Lower lobe of right lung (tissue), 2 donors: ENCODE data around the gene EIF4G1. TPM values are rescaled to one million over a fixed set of nuclear protein-coding genes. Genes with fewer than 3 reads are reported as not detected.
A peak's percentile ranks its signal among the peaks of the same experiment; 100 is the strongest.

Experiments used
- ATAC-seq, 2 donors: fragments of 200-7000 bp; cut with Tn5 transposase; one replicate each; pipeline ENCODE4 v1.9.1; 2020 to 2022; ENCODE audit warnings: mild to moderate bottlenecking in 2 of 2, moderate library complexity in 2 of 2
- DNase-seq: peaks from one replicate; pipeline ENCODE4 v3.0.0-alpha.2; 2020
- H3K27ac ChIP-seq: fragments of 200-600 bp; one replicate; pipeline ENCODE4 v1.8.0; 2022
- H3K27me3 ChIP-seq: fragments of 200-600 bp; one replicate; pipeline ENCODE4 v1.8.0; 2022; ENCODE audit warnings: low read depth
- H3K36me3 ChIP-seq: fragments of 200-600 bp; one replicate; pipeline ENCODE4 v1.8.0; 2022; ENCODE audit warnings: mild to moderate bottlenecking
- H3K4me1 ChIP-seq: fragments of 200-600 bp; one replicate; pipeline ENCODE4 v1.8.0; 2022
- H3K4me3 ChIP-seq: fragments of 200-600 bp; one replicate; pipeline ENCODE4 v1.8.0; 2022; ENCODE audit warnings: mild to moderate bottlenecking
- H3K9me3 ChIP-seq: fragments of 200-600 bp; one replicate; pipeline ENCODE4 v1.8.0; 2022
- intact Hi-C: fragments of 100-400 bp; cut with DNase I; formaldehyde crosslinking; loops from one replicate; pipeline ENCODE4 v1.11.0; 2022
- total RNA-seq: library from RNA; stranded (reverse); fragmentation: NEBNext Ultra II Directional; extraction: Animal tissue kit (Norgen Biotek cat#: 25700); gene quantifications from one replicate; pipeline ENCODE4 v1.2.1, GENCODE V29; 2021
- TF ChIP-seq, protein P1 (sequence below): fragments of 200-600 bp; IDR thresholded peaks from one replicate; pipeline ENCODE4 v1.8.0; 2022; ENCODE audit warnings: antibody characterized with exemption, mild to moderate bottlenecking
- donor health status: DM: no; HTN: yes; CAD: no; lungs with severe emphysema.

The EIF4G1 gene
- total RNA-seq, 1 donor from 2014 or later: 271 TPM

DNA sequence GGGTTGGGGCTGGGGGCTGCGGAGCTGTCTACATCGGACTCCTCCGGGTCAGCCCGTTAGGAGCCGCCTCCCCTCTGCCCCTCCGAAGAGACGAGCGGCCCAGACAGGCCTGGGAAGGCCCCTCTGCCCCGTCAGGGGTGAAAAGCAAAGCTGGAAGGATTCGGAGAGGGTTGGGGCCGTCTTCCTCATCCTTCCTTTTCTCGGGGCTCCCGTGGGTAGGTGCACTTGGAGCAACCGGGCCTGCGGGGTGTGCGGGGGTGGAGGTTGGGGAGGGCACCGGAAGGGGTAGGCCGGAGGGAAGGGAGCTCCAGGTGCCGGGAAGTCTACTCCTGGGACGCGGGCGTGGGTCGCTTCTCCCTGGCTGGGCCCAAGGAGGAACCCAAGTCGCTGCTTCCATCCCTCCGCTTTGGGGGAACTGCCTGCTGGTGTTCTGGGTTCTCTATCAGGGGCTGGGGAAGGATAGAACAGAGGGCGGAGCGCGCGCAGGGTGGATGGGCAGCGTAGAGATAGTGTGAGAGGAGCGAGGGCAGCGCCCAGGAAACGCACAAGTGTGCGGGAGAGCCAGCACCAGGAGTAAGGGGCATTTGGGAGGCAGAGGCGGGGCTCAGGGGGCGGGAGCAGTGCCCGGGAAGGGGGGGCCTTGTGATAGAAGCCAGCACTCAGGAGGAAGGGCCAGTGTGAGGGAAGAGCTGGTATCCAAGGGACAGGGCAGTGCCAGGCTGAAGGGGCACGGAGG, 47.7 kb downstream of the EIF4G1 start:
- ATAC-seq (peak; percentile 52 to 64), DNase-seq (peak; percentile 81)
- intact Hi-C loops: no loop called here
- Histone ChIP-seq H3K4me3 (peak overlapping the region; percentile 98), H3K27me3 (no peaks in the 10 kb centered on the region), H3K9me3 (no peaks in the 10 kb centered on the region), H3K27ac (peak overlapping the region; percentile 97), H3K36me3 (peaks cover 27% of the 10 kb centered on the region), H3K4me1 (peaks cover 23% of the 10 kb centered on the region)
- TF ChIP-seq, protein P1, sequence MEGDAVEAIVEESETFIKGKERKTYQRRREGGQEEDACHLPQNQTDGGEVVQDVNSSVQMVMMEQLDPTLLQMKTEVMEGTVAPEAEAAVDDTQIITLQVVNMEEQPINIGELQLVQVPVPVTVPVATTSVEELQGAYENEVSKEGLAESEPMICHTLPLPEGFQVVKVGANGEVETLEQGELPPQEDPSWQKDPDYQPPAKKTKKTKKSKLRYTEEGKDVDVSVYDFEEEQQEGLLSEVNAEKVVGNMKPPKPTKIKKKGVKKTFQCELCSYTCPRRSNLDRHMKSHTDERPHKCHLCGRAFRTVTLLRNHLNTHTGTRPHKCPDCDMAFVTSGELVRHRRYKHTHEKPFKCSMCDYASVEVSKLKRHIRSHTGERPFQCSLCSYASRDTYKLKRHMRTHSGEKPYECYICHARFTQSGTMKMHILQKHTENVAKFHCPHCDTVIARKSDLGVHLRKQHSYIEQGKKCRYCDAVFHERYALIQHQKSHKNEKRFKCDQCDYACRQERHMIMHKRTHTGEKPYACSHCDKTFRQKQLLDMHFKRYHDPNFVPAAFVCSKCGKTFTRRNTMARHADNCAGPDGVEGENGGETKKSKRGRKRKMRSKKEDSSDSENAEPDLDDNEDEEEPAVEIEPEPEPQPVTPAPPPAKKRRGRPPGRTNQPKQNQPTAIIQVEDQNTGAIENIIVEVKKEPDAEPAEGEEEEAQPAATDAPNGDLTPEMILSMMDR: no peak

DNA sequence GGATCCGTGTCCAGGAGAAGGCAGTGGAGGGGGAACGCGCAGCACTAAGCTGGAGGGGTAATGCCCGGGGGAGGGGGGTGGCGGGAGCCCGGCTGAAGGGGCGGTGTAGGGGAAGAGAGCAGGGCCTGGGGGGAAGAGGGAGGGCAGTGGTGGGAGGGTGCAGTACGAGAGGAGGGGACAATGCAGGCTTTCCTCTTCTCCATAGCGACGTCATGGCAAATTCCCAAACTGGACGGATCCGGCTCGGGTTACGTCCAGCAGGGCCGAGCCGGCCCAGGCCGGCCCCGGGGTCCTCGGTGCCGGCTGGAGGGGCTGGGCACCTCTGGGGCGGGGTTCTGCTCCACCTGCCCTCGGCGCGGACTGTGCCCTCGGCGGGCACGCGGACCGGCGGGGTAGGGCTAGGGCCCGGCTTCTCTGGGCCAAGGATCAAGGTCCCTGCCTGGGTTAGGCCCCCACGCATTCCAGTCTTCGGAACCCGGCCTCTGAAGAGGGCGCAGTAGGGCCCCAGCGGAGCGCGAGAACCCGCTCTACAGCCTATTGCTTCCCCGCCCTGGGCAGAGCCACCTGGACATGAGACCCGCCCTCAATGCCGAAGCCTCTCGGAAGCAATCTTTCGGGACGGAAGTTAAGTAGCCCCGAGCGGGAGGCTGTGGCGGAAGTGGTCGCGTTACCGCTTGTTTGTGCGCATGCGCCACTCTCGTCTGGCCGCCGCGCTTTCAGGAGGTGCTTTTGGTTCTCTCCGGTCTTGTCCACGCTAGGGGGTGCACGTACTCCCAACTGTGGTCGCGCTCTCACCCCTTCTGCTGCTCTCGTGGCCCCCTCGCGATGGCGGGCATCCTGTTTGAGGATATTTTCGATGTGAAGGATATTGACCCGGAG, 48.5 kb downstream of the EIF4G1 start:
- peak overlapping the region; percentile 97 for H3K27ac ChIP-seq
- peak overlapping the region; percentile 98 for H3K4me3 ChIP-seq
- TF ChIP-seq, protein P1: peak; percentile 60
- intact Hi-C loops: no loop called here
- DNase-seq (peak; percentile 97), ATAC-seq (peak; percentile 90 to 92)
- peaks cover 23% of the 10 kb centered on the region for H3K4me1 ChIP-seq
- H3K9me3 ChIP-seq: no peaks in the 10 kb centered on the region
- H3K36me3 ChIP-seq: peaks cover 33% of the 10 kb centered on the region
- H3K27me3 ChIP-seq: no peaks in the 10 kb centered on the region

DNA sequence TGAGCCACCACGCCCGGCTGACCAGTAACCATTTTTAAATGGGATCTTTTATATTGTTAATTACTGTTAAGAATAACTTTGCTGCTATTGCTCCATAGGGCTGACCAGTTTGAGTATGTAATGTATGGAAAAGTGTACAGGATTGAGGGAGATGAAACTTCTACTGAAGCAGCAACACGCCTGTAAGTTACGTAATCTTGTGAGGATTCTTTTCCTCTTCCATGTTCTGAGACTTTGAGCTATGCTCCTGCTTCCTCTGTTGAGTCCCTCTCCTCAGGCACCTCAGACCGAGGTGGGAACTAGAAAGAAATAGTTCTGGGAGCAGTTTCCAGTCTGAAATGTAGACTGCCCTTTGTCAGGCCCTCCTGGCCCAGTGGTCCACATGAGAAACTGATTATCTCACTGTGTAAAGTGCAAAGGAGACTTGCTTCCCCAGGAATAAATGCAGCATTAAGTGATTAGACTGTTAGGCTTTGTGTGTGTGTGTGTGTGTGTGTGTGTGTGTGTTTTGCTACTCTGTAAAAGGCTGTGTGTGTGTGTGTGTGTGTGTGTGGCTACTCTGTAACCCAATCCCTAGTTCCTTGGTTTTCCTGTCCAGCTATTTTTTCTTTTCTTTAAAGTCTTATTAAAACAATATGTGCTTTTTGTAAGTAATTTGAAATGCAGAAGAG, 52.3 kb downstream of the EIF4G1 start:
- H3K36me3 ChIP-seq: peaks cover 57% of the 10 kb centered on the region
- H3K4me1 ChIP-seq: peaks cover 26% of the 10 kb centered on the region
- H3K9me3 ChIP-seq: no peaks in the 10 kb centered on the region
- intact Hi-C loops: no loop called here
- no peak overlapping the region for H3K4me3 ChIP-seq
- H3K27me3 ChIP-seq: no peaks in the 10 kb centered on the region
- TF ChIP-seq, protein P1: no peak
- H3K27ac ChIP-seq: no peak overlapping the region
- ATAC-seq (no peak), DNase-seq (no peak)

DNA sequence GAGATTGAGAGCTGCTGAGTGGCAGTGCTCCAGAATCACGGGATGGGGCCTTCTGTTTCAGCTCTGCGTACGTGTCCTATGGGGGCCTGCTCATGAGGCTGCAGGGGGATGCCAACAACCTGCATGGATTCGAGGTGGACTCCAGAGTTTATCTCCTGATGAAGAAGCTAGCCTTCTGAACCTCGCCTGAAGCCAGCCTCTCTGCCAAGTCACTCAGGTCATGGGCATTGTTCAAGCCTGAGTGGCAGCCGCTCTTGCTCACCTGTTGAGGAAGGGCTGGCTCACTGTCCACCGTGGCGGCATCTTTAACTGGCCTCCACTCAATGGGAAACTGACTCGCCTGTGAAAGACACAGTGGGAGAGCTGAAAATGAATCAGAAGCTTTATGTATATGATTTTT, 53.7 kb downstream of the EIF4G1 start:
- Histone ChIP-seq H3K36me3 (peaks cover 57% of the 10 kb centered on the region), H3K27ac (no peak overlapping the region), H3K27me3 (no peaks in the 10 kb centered on the region), H3K4me3 (no peak overlapping the region), H3K9me3 (no peaks in the 10 kb centered on the region), H3K4me1 (peaks cover 26% of the 10 kb centered on the region)
- TF ChIP-seq, protein P1: no peak
- DNase-seq: no peak
- ATAC-seq: no peak
- intact Hi-C loops: no loop called here

DNA sequence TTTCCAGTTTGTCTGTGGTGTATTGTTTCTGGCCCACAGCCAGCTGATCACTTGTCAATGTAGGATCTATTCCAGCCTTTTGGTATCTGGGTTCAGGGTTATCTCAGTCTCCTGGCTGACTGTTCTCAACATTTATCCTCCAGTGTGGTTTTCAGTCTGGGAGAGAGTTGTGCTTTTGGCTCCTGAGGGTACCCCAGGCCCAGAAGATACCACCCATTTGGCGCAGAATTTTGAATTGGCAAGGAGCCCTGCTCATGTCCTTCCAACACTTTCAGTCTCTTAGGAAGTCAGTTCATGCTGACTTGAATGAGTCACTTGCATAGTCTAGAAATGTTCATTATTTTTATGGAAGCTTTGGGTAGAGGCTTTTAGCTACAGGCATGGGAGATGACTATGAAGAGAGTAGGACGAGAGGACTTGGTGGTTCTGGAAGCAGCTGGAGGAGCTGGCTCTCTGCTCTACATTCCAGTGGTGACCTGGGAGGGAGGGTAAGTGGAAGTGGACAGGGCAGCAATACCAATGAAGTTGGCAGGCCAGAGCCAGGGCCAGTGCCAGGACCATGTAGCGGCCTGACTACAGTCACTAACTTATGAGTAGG, 54.3 kb downstream of the EIF4G1 start:
- Histone ChIP-seq H3K36me3 (peaks cover 57% of the 10 kb centered on the region), H3K4me3 (no peak overlapping the region), H3K4me1 (peaks cover 22% of the 10 kb centered on the region), H3K27me3 (no peaks in the 10 kb centered on the region), H3K9me3 (no peaks in the 10 kb centered on the region), H3K27ac (no peak overlapping the region)
- DNase-seq (no peak), ATAC-seq (no peak)
- TF ChIP-seq, protein P1: no peak
- intact Hi-C loops: no loop called here
